ENCODE measurements around the gene GALR2.

Gene GALR2

DNA sequence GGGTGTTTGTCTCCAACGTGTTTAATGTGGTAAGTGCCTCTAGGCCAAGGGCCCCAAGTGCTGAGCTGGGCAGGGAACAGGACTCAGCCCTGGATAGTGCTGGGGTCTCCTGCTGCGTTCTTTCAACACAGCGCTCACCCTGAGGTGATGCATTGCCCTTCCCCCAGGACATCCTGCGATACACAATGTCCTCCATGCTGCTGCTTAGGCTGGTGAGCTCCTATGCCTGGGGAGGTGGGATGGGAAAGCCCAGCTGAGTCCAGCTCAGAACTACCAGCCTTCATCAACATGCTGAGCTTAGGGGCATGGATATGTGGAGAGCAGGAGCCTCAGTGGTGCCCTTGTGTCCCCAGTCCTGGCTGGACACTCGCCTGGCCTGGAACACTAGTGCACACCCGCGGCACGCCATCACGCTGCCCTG is 5.0 kb downstream of the GALR2 start:
- DNase-seq (ENCODE audit: low read depth in 2 of 3, low spot score in 1 of 3), result no peak

- no peak for DNase-seq (ENCODE audit: low read depth in 2 of 3, low spot score in 1 of 3)
Measured at GRCh38 chr17:76079956-76080767, 5.6 kb downstream of the GALR2 start.

DNA sequence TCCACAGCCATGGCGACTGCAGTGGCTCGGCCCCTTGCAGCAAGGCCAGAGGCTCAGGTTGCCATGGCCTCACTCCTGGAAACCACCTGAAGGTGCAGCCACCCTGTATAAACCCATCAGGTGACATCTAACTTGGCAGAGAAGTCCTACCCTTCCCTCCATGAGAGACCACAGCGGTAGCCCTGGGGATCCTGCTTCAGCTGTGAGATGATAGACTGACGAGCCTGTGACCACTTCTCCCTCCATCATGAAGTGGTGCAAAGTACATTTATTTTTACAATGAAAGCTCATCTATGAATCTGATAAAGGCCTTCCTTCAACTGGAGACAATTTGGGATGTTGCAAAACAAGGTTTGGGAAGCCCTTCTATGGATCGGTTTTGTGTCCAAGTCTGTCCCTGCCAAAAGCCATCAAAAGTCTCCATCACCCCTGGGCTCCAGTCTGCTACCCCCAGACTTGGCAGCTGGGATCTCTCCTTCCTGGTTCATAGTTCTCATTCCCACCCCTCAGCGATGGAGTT is 6.2 kb downstream of the GALR2 start:
- no peak for DNase-seq (ENCODE audit: low read depth in 2 of 3, low spot score in 1 of 3)

DNA sequence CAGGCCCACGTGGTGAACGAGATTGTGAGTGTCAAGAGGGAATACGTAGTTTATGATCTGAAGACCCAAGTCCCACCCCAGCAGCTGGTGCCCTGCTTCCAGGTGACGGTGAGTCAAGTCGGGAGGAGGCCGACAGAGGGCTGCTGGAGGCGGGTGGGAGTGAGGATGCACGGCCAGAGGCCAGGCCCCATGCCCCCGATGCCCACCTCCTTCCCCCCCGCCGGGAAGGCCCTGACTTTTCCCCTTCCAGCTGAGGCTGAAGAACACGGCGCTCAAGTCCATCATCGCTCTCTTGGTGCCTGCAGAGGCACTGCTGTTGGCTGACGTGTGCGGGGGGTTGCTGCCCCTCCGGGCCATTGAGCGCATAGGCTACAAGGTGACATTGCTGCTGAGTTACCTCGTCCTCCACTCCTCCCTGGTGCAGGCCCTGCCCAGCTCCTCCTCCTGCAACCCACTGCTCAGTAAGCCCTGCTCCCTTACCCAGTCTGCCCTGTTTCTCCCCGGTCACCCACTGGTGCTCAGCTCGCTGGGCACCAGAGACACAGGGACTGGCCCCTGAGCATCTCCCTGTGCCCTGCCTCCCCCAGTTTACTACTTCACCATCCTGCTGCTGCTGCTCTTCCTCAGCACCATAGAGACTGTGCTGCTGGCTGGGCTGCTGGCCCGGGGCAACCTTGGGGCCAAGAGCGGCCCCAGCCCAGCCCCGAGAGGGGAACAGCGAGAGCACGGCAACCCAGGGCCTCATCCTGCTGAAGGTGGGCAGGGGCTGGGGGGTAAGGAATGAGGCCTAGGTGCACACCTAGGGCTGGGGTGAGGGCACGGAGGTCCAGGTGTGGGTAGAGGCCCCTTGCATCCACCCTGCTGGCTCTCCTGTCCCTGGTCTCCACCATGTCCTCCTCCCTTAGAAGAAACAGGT is 7.0 kb downstream of the GALR2 start:
- no peak for DNase-seq (ENCODE audit: low read depth in 2 of 3, low spot score in 1 of 3)

- DNase-seq (ENCODE audit: low read depth in 2 of 3, low spot score in 1 of 3), result no peak
Measured at GRCh38 chr17:76082326-76083251, 8.0 kb downstream of the GALR2 start.

DNA sequence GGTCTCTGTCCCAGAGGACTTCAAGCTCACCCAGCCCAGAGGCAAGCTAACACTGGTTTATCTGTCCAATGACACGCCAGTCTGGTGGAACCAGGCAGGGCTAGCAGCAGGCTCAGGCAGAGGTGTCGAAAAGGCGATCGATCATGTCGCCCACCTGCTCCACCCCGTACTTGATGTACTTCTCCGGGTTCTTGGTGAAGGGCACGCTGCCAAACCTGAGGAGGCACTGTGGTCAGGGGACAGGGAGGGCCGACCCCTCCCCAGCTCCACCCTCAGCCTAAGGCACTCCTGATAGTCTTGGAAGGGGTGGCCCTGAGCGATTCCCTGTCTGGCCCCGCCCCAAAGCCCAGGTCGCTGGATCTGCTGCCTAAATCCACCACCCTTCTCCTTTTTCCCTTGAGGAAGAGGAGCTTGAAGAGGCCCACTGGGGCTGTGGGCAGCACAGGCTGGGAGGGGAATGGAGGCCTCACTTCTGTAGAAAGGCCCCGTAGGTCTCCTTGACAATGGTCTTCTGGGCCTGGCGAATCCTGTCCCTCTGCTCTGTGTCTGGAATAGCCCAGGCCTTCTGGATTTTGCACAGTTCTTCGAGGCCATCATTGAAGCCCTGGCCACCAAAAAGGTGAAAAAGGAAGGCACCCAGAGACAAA is 9.1 kb downstream of the GALR2 start:
- no peak for DNase-seq (ENCODE audit: low read depth in 2 of 3, low spot score in 1 of 3)

DNA sequence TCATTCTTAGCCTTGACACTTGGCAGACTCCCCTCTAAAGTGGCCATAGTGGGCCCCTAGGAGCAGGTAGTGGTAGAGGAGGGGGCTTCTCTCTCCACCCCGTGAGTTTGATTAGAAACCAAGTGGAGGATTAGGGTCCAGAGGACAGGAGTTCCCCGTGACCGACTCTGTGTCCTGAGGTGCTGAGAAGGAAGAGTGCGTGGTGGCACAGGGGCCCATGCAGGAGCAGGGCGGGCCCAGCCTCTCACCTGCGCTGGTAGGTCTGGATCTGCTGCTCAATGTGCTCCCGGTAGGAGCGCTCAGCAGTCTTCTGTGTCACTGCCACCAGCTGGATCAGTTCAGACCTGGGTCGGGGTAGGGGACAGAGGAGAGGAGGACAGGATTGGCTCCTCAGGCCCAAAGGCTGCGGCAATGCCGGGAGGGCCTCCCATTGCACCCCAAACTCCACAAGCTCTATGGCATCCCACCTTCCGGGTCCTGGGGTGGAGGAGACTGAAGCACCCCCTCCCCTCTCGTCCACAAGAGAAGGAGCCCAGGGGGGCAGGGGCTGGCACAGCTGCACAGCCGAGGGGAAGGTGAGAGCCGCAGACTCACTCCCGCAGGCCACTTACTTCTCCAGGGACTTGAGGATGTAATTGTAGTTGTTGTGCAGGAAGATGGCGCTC is 10.6 kb downstream of the GALR2 start:
- no peak for DNase-seq (ENCODE audit: low read depth in 2 of 3, low spot score in 1 of 3)

GRCh38 chr17:76085731-76086366 is 11.3 kb downstream of the GALR2 start:
- DNase-seq (ENCODE audit: low read depth in 2 of 3, low spot score in 1 of 3), result no peak

GRCh38 chr17:76086384-76086783 is 11.8 kb downstream of the GALR2 start:
- no peak for DNase-seq (ENCODE audit: low read depth in 2 of 3, low spot score in 1 of 3)

- no peak for DNase-seq (ENCODE audit: low read depth in 2 of 3, low spot score in 1 of 3)
Measured at GRCh38 chr17:76087531-76087930, 12.9 kb downstream of the GALR2 start.

- DNase-seq (ENCODE audit: low read depth in 2 of 3, low spot score in 1 of 3), result no peak
Measured at GRCh38 chr17:76088041-76088867, 13.7 kb downstream of the GALR2 start.

DNA sequence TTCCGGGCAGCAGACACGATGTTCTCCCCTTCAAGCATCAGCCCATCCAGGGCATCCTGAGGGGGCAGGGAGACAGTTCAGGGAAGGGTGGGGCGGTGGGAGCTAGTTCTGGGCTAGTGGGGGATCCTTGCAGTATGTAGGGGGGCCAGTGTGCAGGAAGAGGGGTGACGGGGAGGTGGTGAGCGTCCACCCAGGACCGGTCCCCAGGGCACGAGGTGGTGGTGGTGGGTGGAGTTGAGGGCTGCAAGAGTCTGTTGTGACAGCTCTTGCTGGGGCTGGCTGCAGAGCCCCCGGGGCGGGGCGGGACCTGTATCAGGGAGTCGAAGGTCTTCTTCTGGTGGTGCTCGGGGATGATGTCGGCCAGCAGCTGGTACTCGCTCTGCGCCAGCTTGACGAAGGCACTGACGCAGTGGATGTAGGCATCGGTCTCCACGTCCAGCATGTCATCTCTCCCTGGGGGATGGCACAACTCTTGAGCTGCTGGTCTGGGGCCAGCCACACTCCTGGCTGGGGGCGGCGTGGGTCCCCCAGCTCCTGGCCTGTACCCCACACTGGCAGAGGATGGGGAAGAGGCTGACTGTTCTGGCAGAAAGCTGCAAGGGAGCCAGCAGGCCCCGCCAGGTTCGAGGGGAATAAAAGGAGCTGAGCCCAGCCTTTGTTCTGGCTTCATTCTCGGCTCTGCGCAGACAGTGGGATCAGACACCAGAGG is 14.4 kb downstream of the GALR2 start:
- no peak for DNase-seq (ENCODE audit: low read depth in 2 of 3, low spot score in 1 of 3)

DNA sequence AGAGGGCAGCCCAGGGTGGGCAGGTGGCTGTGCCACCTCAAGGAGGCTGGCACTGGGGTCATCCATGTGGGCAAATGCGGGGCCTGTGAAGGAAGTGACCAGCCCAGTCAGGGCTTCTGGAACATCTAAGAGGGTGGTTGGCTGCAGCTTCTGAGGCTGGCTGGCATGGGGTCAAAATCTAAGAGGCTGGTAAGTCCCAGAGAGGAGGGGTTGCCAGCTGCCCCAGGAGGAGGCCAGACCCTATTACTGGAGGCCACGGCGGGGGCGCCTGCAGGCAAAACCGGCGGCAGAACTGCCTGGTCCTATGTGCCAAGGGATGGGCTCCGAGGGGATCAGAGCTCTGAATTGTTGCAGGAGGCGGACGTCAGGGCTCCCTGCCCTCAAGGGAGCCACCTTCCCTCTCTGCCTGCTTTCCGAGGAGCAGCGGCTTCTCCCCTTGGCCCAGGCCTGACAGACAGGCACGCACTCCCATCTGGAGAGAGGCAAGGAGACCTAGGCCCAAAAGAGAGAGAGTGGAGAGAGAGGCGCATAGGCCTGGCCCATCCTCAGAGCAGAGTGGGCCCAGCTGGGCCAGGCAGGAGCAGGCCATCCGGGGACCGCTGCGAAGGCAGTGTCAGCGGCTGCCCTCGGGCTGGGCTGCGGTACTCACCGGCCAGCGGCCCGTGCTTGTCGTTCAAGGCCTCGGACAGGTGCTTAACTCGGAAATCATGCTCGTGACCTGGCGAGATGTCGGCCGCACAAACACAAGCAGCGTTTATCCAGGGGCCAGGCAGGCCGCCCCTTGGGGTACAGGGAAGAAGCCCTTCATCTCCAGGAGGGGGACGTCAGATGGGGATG is 15.3 kb downstream of the GALR2 start:
- DNase-seq (ENCODE audit: low read depth in 2 of 3, low spot score in 1 of 3), result no peak

GRCh38 chr17:76090517-76091129 is 16.0 kb downstream of the GALR2 start:
- no peak for DNase-seq (ENCODE audit: low read depth in 2 of 3, low spot score in 1 of 3)

GRCh38 chr17:76091526-76092286 is 17.1 kb downstream of the GALR2 start:
- DNase-seq (ENCODE audit: low read depth in 2 of 3, low spot score in 1 of 3), result no peak
